GM18498 (cell line): Measurements from ENCODE around the gene SNX2.
"Not testable (repeated sequence)": the region's sequence is repeated elsewhere in the genome, so short reads cannot be mapped to it uniquely, and the experiment has no call there.

ENCODE experiments used
- ATAC-seq: cut with Tn5 transposase; IDR thresholded peaks from one replicate; pipeline ENCODE4 v1.9.1; 2021; ENCODE audit warnings: mild to moderate bottlenecking, moderate library complexity; ENCODE audit not compliant: unreplicated experiment

SNX2 gene

GRCh38 chr5:122839731-122840130 lies 64.9 kb downstream of the SNX2 start:
- ATAC-seq = no peak

DNA sequence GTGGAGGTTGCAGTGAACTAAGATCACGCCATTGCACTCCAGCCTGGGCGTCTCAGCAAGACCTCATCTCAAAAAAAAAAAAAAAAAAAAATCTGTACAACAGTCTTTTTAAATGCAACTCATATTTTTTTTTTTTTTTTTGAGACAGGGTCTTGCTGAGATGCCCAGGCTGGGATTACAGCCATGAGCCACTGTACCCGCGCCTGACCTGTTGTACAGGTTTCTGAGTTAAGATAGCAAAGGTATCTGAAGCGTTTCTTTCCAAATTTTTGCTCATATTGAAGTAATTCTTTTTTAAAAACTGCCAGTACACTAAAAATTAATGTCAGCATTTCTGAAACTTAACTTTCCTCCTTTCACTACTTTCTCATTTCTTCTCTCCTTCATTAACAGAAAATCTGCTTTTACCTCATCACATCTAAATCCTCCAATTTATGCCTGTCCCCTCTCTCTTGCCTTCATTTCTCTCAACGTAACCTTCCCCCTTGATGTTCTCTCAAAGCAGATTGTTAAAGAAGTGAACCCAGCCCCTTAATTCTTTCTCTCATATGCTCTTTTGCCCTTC lies 67.2 kb downstream of the SNX2 start:
- ATAC-seq = no peak

DNA sequence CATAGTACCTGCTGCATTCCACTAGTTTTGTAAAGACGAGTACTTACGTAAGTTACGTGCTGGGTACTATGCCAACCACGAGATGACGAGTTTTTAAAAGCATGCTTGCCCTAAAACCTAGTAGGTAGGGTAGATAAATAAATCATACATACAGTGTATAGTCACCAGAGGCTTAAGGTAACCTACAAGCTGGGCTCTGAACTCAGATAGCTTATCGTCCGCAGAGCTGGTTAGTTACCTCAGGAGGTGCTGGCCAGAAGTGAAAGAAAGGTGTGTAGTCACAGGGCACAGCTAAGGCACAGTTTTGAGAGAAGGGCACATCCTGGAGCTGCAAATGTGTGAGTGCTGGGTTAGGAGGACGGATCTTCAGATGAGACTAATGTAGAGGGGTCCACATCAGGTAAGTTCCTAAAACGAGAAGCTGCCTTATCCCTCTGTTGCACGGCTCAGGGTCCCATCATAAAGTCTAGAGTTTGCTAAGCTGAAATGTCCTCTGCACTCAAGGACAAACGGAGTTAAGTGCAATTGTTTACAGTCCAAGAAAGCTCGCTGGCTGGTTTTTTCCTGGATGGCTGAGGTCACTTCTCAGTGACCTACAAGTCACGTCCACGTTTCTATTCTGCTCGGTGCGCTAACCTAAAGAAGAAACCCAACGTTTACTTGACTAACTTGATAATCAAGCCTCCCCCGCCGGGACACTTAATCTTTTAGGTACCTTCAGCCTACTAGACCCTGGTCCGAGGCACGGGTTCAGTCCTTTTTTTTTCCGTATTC lies 69.4 kb downstream of the SNX2 start:
- ATAC-seq = peak; percentile 0

DNA sequence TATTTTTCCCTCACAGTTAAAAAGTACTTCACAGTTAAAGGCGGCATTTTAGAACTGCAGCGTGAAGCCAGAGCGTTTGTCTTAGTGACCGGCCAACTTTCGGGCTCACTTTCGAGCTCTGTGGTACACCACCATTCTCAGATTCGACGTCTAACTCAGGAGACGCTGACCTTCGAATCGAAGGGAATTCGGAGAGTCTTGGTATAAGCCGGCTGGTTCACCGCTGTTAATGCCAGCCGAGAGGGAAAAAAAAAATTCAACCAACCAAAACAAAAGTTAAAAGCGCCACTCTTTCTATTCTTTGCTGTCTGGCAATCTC lies 70.0 kb downstream of the SNX2 start:
- ATAC-seq = peak; percentile 45

- ATAC-seq = peak; percentile 85
These were observed 70.6 kb downstream of the SNX2 start, which contains the start of gene SNX24 for GRCh38 chr5:122845229-122846050. Gene SNX24 (plus strand): TSS chr5:122845613. CDS start chr5:122845634, 21 bp downstream.

DNA sequence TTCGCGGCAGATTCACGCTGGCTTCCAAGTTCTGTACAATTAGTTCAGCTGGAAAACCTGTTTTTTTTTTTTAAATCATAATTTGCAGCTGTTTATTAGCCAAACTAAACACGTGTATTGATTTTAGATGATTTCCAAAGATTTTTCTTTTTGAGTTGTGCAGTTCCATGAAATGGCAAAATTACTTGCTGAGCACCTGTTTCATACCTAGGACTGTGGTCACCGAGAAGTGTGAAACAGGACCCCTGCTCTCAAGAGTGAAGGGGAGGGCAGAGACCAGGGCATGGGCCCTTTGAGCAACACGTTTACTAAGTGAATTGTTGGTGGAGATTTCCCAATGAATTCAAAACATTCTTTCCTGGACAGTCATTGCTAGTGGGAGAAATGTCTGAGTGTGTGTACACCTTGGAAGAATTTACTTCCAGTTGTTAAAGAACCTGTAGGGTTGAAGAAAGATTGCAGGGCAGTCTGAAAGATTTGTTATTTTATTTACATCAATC lies 71.2 kb downstream of the SNX2 start:
- no peak for ATAC-seq

DNA sequence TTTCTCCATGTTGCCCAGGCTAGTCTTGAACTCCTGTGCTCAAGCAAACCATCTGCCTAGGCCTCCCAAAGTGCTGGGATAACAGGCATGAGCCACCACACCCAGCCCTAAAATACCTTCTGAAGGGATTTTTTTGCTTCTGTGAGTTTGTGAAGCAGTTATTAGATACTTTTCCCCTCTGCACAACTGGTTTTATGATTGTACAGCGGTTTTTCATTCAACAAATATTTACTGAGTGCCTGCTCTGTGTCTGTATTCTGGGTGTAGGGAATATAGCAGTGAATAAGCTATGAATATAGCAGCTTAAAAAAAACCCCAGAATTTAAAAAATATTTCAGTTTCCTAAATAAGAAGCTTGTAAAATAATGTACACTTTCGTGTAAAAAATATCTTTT lies 72.8 kb downstream of the SNX2 start:
- no peak for ATAC-seq

DNA sequence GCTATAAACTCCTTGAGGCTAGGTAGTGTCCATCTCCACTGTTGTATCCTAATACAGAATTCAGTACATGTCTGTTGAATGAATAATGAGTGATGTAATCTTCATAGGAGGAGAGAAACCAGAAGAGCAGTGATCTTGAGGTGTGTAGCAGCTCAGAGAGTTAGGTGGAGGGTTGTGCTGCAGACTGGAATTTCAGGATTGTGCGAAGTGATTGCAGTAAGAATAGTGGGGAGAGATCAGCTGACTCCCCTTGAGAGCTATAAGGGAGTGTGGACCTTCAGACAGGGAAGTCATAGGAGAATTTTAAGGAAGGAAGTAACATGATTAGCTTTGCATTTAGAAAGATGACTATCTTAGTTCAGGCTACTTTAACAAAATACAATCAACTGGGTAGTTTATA lies 74.9 kb downstream of the SNX2 start:
- ATAC-seq = no peak

DNA sequence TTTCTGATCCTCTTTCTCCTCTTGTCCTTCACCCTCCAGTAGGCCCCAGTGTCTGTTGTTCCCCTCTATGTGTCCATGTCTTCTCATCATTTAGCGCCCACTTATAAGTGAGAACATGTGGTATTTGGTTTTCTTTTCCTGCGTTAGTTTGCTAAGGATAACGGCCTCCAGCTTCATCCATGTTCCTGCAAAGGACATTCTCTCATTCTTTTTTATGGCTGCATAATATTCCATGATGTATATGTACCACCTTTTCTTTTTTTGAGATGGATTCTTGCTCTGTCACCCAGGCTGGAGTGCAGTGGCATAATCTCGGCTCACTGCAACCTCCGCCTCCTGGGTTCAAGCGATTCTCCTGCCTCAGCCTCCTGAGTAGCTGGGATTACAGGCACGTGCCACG lies 82.7 kb downstream of the SNX2 start:
- ATAC-seq = not testable (repeated sequence)

DNA sequence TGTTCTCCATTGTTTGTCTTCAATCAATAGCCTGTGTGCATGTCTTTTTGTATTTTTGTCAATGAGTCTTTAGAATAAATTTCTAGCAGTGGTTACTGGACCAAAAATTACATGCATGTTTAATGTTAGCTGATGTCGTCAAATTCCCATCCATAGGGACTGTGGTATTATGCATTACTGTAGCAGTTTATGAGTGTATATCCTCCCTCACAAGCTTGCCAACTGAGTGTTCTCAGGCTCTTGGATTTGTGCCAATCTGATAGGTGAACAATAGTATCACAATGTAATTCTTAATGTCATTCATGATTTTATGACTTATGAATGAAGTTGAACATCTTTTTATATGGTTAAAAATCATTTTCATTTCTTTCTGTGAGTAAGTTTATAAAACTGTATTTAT lies 83.6 kb downstream of the SNX2 start:
- no peak for ATAC-seq

GRCh38 chr5:122863240-122863639 lies 88.4 kb downstream of the SNX2 start:
- no peak for ATAC-seq

DNA sequence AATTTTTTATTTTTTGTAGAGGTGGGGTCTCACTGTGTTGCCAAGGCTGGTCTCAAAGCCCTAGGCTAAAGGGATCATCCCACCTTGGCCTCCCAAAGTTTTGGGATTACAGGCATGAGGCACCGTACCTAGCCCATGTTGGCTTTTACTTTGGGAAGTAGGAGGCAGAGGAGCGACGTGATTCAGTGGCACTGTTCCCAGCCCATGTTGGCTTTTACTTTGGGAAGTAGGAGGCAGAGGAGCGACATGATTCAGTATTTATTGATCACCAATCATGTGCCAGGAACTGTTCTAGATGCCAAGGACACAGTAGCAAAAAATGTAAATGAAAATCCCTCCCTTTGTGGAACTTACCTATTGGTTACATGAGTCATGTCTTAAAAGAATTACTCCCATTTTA lies 88.8 kb downstream of the SNX2 start:
- ATAC-seq = no peak

DNA sequence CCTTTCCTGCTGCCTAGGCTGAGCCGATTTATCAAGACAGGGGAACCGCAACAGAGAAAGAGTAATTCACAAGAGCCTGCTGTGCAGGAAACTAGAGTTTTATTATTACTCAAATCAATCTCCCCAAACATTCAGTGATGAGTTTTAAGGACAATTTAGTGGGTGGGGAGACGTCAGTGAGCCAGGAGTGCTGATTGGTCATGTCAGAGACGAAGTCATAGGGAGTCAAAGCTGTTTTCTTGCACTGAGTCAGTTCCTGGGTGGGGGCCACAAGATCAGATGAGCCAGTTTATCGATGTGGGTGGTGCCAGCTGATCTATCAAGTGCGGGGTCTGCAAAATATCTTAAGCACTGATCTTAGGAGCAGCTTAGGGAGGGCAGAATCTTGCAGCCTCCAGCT lies 89.5 kb downstream of the SNX2 start:
- ATAC-seq = no peak

DNA sequence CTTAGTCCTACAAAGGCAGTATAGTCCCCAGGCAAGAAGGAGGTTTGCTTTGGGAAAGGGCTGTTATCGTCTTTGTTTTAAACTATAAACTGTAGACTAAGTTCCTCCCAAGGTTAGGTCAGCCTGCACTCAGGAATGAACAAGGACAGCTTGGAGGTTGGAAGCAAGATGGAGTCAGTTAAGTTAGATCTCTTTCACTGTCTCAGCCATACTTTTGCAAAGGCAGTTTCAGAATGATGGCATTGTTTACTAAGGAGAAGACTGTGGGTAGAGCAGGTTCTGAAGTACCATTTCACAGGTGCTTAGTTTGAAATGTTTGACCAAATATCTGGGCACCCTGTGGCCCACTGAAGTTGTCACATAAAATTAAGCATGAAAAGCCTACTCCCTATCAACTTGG lies 90.0 kb downstream of the SNX2 start:
- ATAC-seq = no peak

DNA sequence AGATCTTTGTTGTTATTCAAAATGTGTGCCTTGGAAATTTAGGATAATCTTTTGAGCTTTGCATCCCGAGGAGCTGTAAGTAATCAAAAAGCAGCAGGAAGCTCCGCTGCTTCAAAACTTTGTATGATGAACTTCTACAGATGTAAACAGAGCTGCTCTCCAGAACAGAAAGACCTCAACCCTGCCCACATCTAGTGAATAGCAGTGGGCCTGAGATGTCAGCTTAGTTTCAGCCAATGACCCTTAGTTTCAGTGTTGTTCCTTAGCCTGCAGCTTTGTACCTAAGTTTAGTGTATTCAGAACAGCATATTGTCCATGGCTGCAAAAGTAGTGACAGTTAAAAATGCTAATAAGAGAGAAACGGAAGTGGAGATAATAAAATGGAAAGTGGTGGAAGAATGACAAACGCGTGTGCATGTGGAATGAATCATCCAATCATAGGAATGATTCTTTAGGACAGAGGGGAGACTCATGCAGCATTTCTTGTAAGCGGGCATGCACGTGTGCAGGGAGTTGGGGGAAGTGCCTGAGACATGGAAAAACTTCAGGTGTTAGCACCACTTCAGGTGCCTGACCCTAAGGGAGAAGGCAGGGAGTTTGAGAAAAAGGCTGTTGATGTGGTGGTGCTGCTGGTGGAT lies 95.5 kb downstream of the SNX2 start:
- ATAC-seq = no peak

DNA sequence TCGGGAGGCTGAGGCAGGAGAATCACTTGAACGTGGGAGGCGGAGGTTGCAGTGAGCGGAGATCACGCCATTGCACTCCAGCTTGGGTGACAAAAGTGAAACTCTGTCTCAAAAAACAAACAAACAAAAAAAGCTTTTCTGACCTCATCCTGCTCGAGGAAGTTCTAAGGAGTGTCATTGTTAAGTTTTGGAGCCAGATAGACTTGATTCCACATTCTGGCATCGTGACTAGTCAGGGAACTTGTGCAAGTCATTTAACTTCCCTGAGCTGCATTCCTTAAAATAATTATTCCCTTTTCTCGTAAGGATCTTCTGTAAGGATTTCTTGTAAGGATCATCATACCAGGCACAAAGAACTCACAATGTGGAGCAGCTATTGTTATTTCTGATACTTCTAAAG lies 96.8 kb downstream of the SNX2 start:
- no peak for ATAC-seq

DNA sequence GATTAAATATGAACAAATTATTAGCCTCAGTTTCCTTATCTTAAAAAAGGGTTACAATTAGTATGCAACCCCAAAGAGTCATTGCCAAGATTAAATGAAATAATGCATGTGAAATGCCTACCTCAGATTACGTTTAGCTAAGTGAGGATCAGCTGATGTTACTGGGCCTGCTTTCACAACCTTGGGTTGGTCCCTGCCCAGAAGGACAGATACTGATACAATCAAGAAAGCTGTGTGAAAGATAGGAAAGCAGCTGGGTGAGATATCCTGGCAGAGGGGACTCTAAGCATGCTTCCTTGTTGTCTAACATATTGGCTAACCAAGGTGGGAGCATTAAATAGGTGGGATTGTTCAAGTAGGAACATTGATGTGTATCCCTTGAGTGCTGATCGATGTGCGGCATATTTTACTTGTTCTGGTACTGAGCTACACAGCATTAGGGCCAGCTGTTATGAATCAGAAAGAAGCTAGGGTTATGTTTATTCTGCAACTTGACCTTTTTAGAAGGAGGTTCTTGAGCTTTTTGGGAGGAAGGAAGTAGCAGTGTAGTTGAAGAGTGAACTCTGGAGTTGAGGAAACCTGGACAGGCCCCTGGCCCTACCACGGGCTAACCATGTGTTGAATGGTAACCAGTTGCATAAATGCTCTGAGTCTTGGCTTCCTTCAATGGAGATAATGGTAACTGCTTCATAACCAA lies 99.4 kb downstream of the SNX2 start:
- no peak for ATAC-seq

DNA sequence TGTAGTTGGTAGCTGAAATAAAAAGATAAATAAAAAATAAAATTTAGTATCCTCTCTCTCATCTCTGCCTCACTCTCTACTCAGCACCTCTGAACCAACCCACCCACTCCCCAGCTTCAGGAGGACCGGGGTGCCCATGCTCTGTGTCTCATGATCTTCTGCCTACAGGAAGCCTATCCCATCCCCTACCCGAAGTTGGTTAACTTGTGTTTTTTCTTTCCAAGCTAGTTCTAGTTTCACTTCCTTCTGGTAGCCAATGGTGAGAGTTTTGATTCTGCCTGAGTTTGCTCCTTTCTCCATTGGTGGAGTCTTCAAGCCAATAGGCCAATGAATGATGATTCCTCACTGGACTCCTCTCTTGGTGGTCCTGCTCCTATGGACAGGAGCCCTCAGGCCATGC lies 102.6 kb downstream of the SNX2 start:
- peak; percentile 47 for ATAC-seq

DNA sequence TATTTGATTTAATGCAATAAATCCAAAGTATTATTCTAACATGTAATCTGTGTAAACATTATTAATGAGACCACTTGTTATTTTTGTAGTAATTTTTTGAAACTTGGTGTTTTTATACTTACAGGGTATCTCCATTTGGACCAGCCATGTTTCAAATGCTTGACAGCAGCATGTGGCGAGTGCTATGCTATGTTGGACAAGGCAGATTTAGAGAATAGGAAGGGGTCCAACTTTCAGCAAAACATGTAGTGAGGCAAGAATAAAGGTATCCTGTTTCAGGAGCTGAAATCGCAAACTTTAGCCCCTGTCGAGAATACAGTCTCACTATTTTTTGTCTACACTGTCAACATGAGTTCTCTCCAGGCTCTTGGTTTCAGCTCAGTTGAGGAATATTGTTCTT lies 104.2 kb downstream of the SNX2 start:
- ATAC-seq = no peak
